ENCODE measurements around the gene ARRB1.

GRCh38 chr11:75325713-75326438 is 25.6 kb downstream of the ARRB1 start:
- TF ChIP-seq CTCF (IDR thresholded peaks at IDR 0.05; ENCODE audit: low read depth, low read length) (no peak), MYC (IDR thresholded peaks at IDR 0.05; ENCODE audit: low read depth, low read length) (no peak)
